ENCODE measurements around the gene LILRA6.
"Not testable (repeated sequence)": the region's sequence is repeated elsewhere in the genome, so short reads cannot be mapped to it uniquely, and the experiment has no call there.

Gene LILRA6

GRCh38 chr19:54197121-54197520 lies 45.5 kb downstream of the LILRA6 start:
- TF ChIP-seq EZH2phosphoT487 (conservative IDR thresholded peaks at IDR 0.05; ENCODE audit: low read length): no peak
- no peak for TF ChIP-seq CTCF (IDR thresholded peaks at IDR 0.05; ENCODE audit: insufficient read depth, low read length, poor library complexity, severe bottlenecking)
- peaks cover 14% of the 10 kb centered on the region for H3K36me3 ChIP-seq (ENCODE audit: low read length)
- no peak overlapping the region for H3K4me3 ChIP-seq (ENCODE audit: insufficient read depth, low read length, poor library complexity, severe bottlenecking)
- H3K27me3 ChIP-seq (ENCODE audit: low read length): no peaks in the 10 kb centered on the region
- no peak overlapping the region for H2AFZ ChIP-seq (ENCODE audit: low read depth, low read length, severe bottlenecking)
- H3K27ac ChIP-seq (ENCODE audit: low read depth, low read length): no peak overlapping the region
- H4K20me1 ChIP-seq (ENCODE audit: low read depth, low read length): peaks cover 4% of the 10 kb centered on the region; the same call in 1 of the 2 replicates
- no peaks in the 10 kb centered on the region for H3K9me3 ChIP-seq (ENCODE audit: insufficient read depth, low read length)
- no peak overlapping the region for H3K9ac ChIP-seq (ENCODE audit: low read length)
- peaks cover 14% of the 10 kb centered on the region for H3F3A ChIP-seq (ENCODE audit: insufficient read depth)
- peaks cover 22% of the 10 kb centered on the region for H3K79me2 ChIP-seq (ENCODE audit: insufficient read depth, low read length)
- H3K9me2 ChIP-seq (replicated peaks; ENCODE audit: insufficient read depth, low read length): no peaks in the 10 kb centered on the region
- H3K4me2 ChIP-seq (ENCODE audit: low read depth, low read length, poor library complexity, severe bottlenecking): no peak overlapping the region

- TF ChIP-seq CTCF (IDR thresholded peaks at IDR 0.05; ENCODE audit: insufficient read depth, low read length, poor library complexity, severe bottlenecking): no peak
- TF ChIP-seq EZH2phosphoT487 (conservative IDR thresholded peaks at IDR 0.05; ENCODE audit: low read length): no peak
- no peaks in the 10 kb centered on the region for H3K9me3 ChIP-seq (ENCODE audit: insufficient read depth, low read length)
- H3K27ac ChIP-seq (ENCODE audit: low read depth, low read length): no peak overlapping the region
- no peaks in the 10 kb centered on the region for H3K9me2 ChIP-seq (replicated peaks; ENCODE audit: insufficient read depth, low read length)
- no peak overlapping the region for H2AFZ ChIP-seq (ENCODE audit: low read depth, low read length, severe bottlenecking)
- H3K27me3 ChIP-seq (ENCODE audit: low read length): no peaks in the 10 kb centered on the region
- H3K4me3 ChIP-seq (ENCODE audit: insufficient read depth, low read length, poor library complexity, severe bottlenecking): no peak overlapping the region
- H3K9ac ChIP-seq (ENCODE audit: low read length): no peak overlapping the region
- peaks cover under 1% of the 10 kb centered on the region; the same call in 1 of the 2 replicates for H4K20me1 ChIP-seq (ENCODE audit: low read depth, low read length)
- H3K36me3 ChIP-seq (ENCODE audit: low read length): peaks cover 8% of the 10 kb centered on the region
- peaks cover 10% of the 10 kb centered on the region for H3F3A ChIP-seq (ENCODE audit: insufficient read depth)
- H3K79me2 ChIP-seq (ENCODE audit: insufficient read depth, low read length): peaks cover 22% of the 10 kb centered on the region
- H3K4me2 ChIP-seq (ENCODE audit: low read depth, low read length, poor library complexity, severe bottlenecking): no peak overlapping the region
Measured at GRCh38 chr19:54196536-54196935, 46.1 kb downstream of the LILRA6 start.

- not testable (repeated sequence) for H3K27ac ChIP-seq (ENCODE audit: low read depth, low read length); H3K9me2 ChIP-seq (replicated peaks; ENCODE audit: insufficient read depth, low read length); H3K4me2 ChIP-seq (ENCODE audit: low read depth, low read length, poor library complexity, severe bottlenecking); H3K9me3 ChIP-seq (ENCODE audit: insufficient read depth, low read length); H3K9ac ChIP-seq (ENCODE audit: low read length); H2AFZ ChIP-seq (ENCODE audit: low read depth, low read length, severe bottlenecking); H4K20me1 ChIP-seq (ENCODE audit: low read depth, low read length); H3F3A ChIP-seq (ENCODE audit: insufficient read depth); H3K4me3 ChIP-seq (ENCODE audit: insufficient read depth, low read length, poor library complexity, severe bottlenecking); H3K36me3 ChIP-seq (ENCODE audit: low read length); H3K27me3 ChIP-seq (ENCODE audit: low read length)
- peaks cover 13% of the 10 kb centered on the region; the same call in 1 of the 2 replicates for H3K79me2 ChIP-seq (ENCODE audit: insufficient read depth, low read length)
Measured at GRCh38 chr19:54194463-54194862, 48.1 kb downstream of the LILRA6 start.

GRCh38 chr19:54193011-54193410 lies 49.6 kb downstream of the LILRA6 start:
- no peak overlapping the region for H3K27ac ChIP-seq (ENCODE audit: low read depth, low read length)
- H3K36me3 ChIP-seq (ENCODE audit: low read length): peaks cover 4% of the 10 kb centered on the region
- no peaks in the 10 kb centered on the region for H3K27me3 ChIP-seq (ENCODE audit: low read length)
- TF ChIP-seq CTCF (IDR thresholded peaks at IDR 0.05; ENCODE audit: insufficient read depth, low read length, poor library complexity, severe bottlenecking) (no peak), EZH2phosphoT487 (conservative IDR thresholded peaks at IDR 0.05; ENCODE audit: low read length) (no peak)
- 0 out of 2 replicates have a peak, but pooled peaks cover 4% of the 10 kb centered on the region for H3F3A ChIP-seq (ENCODE audit: insufficient read depth)
- no peak overlapping the region for H3K4me3 ChIP-seq (ENCODE audit: insufficient read depth, low read length, poor library complexity, severe bottlenecking)
- no peak overlapping the region for H3K9ac ChIP-seq (ENCODE audit: low read length)
- no peaks in the 10 kb centered on the region for H3K9me3 ChIP-seq (ENCODE audit: insufficient read depth, low read length)
- peaks cover 22% of the 10 kb centered on the region for H3K79me2 ChIP-seq (ENCODE audit: insufficient read depth, low read length)
- no peak overlapping the region for H3K4me2 ChIP-seq (ENCODE audit: low read depth, low read length, poor library complexity, severe bottlenecking)
- H3K9me2 ChIP-seq (replicated peaks; ENCODE audit: insufficient read depth, low read length): no peaks in the 10 kb centered on the region
- no peak overlapping the region for H2AFZ ChIP-seq (ENCODE audit: low read depth, low read length, severe bottlenecking)
- H4K20me1 ChIP-seq (ENCODE audit: low read depth, low read length): no peaks in the 10 kb centered on the region
